NCI-H82 treated with DMSO at 0.1 percent for 48 hours (cell line): ENCODE measurements around the gene RAB11FIP3.

ENCODE experiments used
- DNase-seq: peaks from one replicate; lab custom pipeline; 2025; ENCODE audit not compliant: unreplicated experiment; lab: John Stamatoyannopoulos, UW

Gene RAB11FIP3

GRCh38 chr16:529012-529575 is 103.6 kb downstream of the RAB11FIP3 start:
- no peak for DNase-seq

GRCh38 chr16:530111-530817 is 104.8 kb downstream of the RAB11FIP3 start:
- no peak for DNase-seq

DNA sequence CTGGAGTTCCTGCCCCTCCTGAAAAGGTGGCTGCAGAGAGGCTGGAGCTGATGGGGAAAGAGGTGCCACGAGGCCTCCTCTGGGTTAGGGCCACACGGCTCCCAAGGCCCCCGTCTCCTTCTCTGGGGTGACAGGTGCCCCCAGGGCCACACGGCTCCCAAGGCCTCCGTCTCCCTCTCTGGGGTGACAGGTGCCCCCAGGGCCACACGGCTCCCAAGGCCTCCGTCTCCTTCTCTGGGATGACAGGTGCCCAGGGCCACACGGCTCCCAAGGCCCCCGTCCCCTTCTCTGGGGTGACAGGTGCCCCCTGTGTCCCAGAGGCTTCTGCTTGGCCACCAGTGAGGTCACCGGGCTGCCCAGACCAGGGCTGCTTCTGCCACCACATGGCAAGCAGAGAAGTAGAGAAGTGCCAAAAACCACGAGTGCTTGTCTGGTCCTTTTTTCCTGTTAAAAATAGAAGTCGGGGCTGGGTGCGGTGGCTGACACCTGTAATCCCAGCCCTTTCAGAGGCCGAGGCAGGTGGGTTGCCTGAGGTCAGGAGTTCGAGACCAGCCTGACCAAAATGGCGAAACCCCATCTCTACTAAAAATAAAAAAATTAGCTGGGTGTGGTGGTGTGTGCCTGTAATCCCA is 106.2 kb downstream of the RAB11FIP3 start:
- DNase-seq, result no peak

GRCh38 chr16:533391-534123 is 108.1 kb downstream of the RAB11FIP3 start:
- DNase-seq, result no peak

GRCh38 chr16:534135-534534 is 108.7 kb downstream of the RAB11FIP3 start:
- DNase-seq, result no peak

GRCh38 chr16:534856-535445 is 109.5 kb downstream of the RAB11FIP3 start:
- no peak for DNase-seq

- no peak for DNase-seq
Measured at GRCh38 chr16:535446-536405, 110.3 kb downstream of the RAB11FIP3 start.

DNA sequence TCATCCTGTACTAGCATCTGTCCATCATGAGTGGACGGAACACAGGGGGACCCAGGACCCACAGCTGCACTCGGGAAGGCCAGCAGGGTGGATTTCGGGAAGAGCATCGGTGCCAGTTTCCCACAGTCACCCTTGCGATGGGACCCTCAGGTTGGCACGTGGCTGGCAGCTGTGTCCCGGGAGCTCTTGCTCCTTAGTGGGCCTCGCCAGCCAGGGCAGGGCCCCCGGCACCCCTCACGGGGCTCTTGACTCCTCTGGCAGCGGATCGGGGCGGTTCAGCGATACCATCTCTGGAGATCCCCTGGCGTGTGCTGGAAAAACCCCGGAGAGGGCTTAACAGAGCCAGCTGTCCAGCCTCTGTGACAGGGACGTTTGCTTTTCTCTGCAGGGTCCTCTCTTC is 111.3 kb downstream of the RAB11FIP3 start:
- no peak for DNase-seq

DNA sequence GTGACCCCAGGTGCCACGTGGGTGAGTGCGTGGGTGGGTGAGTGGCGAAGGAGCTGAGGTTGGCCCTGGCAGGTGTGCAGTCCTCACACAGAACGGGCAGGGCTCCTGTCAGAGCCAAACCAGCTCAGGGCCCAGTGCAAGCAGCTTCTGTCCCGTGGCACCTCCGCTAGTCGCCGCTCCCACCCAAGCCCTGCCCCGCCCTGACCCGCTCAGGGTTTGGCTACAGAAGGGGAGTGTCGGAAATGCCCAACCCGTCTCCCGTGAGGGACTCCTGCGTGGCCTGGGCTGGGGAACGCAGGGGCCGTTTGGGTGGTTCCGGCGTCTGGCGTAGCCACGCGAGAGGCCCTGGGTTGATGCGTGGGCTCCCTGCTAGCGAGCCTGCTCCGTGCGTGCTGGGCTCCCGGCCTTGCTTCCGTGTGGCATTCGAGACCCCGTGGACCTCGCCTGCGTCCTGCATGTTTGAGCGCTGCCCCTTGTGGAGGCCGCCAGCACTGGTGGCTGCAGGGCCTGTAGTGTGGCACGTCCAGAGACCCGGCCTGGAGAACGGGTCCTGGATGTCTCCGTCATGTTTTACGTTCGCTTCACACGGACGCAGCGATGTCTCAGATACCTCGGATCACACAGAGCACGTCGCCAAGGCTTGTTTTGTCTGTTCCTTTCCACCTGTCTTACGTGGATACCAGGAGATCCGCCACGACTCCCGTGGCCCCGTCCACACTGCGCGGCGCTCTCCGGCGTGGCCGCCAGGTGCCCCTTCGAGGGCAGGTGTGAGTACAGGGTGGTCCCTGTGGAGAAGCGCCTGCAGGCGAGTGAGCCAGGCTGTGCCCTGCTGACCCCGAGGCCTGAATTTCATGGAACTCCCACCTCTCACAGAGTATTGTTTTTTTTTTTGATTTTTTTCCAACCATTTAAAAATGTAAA is 112.2 kb downstream of the RAB11FIP3 start:
- DNase-seq, result no peak

GRCh38 chr16:539901-540530 is 114.6 kb downstream of the RAB11FIP3 start:
- no peak for DNase-seq

- DNase-seq, result no peak
Measured at GRCh38 chr16:540645-541340, 115.3 kb downstream of the RAB11FIP3 start.

- DNase-seq, result no peak
Measured at GRCh38 chr16:543301-544164, 118.1 kb downstream of the RAB11FIP3 start.

- DNase-seq, result no peak
Measured at GRCh38 chr16:544517-544916, 119.1 kb downstream of the RAB11FIP3 start.

DNA sequence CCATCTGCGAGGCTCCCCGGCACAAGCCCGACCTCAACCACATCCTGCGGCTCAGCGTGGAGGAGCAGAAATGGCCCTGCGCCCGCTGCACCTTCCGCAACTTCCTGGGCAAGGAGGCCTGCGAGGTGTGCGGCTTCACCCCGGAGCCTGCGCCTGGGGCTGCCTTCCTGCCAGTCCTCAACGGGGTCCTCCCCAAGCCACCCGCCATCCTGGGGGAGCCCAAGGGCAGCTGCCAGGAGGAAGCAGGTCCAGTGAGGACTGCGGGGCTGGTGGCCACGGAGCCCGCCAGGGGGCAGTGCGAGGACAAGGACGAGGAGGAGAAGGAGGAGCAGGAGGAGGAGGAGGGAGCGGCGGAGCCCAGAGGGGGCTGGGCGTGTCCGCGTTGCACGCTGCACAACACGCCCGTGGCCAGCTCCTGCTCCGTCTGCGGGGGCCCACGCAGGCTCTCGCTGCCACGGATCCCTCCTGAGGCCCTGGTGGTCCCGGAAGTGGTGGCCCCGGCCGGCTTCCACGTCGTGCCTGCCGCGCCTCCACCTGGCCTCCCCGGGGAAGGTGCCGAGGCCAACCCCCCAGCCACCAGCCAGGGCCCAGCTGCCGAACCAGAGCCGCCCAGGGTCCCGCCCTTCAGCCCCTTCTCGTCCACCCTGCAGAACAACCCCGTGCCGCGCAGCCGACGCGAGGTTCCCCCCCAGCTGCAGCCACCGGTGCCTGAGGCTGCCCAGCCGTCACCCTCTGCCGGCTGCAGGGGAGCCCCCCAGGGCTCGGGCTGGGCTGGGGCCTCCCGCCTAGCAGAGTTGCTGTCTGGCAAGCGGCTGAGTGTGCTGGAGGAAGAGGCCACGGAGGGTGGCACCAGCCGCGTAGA is 121.7 kb downstream of the RAB11FIP3 start:
- no peak for DNase-seq

DNA sequence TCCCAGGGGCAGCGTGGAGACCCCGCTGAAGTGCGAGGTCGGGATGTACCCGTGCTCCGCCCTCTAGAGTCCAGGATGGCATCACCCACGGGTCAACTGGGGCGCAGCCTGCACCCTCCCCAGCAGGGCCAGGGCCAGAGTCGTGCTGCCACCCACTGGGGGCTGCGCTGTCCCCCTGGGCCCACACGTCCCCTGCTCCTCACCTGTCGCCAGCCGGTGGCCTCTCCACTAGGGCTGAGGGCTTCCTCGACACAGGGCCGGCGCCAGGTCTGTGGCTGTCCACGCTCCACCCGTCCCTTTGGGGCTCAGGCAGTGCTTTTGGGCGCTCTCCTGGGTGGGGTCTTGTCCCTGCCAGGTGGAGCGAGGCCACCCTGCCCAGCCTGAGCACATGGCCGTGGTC is 123.1 kb downstream of the RAB11FIP3 start:
- DNase-seq, result no peak

DNA sequence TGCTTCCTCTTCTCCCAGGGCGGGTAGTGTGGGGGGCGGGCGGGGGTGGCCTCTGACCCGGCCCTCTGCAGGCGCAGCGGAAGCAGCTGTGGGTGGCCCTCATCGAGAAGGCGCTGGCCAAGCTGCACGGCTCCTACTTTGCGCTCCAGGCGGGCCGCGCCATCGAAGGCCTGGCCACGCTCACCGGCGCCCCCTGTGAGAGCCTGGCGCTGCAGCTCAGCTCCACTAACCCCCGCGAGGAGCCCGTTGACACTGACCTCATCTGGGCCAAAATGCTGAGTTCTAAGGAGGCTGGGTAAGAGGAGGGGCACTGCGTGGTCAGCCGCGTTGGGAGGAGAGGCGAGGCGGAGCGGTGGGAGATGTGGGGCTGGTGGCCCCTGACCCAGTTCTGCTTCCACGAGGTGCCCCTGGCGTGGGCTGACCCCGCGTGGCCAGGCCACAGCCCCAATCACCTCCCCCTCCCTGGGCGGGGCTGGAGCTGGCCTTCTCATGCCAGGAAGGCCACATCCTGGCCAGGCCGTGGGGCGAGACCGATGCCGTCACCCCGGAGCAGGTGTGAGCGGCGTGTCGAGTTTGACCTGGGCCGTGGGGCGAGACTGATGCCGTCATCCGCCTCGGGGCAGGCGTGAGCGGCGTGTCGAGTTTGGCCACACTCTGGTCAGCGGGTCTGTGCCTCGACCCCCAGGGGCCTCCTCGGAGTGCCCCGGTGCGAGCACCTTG is 124.3 kb downstream of the RAB11FIP3 start:
- DNase-seq, result no peak
